NCI-H460 (cell line): ENCODE results near the gene PWP1. TPM values are rescaled to one million over a fixed set of nuclear protein-coding genes. Genes with fewer than 3 reads are reported as not detected.

Experiments used
- DNase-seq: peaks from one replicate; pipeline ENCODE4 v3.0.0-alpha.2; 2016; ENCODE audit warnings: low read depth; ENCODE audit errors: extremely low read depth
- total RNA-seq: library from RNA; depleted of rRNA; stranded (reverse); fragments of >200 nt; shearing (Covaris generic); gene quantifications from 2 replicates; pipeline ENCODE4 v1.2.3, GENCODE V29; 2014; rRNA removed

PWP1 gene
- total RNA-seq, 1 experiment from 2014 or later, result 79.4 TPM

DNA sequence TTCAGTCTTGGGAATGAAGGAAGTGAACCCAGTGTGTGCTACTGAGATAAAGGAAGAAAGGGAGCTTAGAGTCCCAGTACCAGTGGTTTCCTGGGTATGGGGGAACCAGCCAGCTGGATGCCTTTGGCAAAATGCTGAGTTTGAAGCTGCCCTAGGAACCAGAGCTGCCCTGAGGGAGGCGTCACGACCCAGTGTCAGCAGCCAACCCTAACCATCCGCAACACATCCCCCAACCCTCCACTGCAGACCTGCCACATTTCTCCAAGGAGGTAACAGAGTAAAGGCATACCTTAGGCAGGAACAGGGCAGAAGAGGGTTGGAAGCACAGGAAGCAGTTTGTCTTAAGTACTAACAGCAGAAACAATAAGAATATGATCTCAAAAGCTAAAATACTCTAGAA, 46.8 kb downstream of the PWP1 start:
- DNase-seq, result no peak

DNA sequence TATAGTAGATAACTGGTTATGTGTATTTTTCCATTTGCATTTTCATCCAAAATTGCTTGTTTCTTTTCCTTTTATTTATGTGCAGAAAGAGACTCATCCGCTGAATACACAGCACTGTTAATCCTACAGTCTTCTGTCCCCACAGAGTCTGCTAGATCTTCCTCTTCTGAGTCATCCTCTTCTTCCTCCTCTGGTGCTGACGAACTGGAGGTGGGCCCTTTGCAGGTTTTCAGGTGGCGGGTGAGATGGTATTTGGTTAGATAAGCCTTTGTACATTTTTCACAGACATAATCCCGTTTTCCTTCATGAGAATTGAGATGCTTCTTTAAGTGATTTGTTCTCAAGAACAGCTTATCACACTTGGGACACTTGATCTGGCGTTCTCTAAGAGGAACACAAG, 48.5 kb downstream of the PWP1 start:
- no peak for DNase-seq

DNA sequence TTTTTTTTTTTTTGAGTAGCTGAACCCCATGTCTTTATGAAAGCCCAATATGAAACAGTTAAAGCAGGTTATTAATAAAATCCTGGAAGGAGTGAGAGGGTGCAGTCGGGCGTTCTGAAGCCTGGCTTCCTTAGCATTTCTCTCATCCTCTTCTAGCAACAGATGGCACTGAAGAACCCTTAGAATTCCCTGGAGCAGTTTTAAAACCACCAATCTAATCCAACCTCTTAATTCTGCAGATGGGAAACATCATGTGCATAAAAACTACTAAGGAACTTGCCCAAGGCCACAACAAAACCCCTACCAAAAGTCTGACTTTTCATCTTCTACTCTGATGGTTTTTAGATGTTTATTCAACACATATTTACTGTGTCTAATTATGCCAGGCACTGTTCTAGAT, 50.2 kb downstream of the PWP1 start:
- no peak for DNase-seq

DNA sequence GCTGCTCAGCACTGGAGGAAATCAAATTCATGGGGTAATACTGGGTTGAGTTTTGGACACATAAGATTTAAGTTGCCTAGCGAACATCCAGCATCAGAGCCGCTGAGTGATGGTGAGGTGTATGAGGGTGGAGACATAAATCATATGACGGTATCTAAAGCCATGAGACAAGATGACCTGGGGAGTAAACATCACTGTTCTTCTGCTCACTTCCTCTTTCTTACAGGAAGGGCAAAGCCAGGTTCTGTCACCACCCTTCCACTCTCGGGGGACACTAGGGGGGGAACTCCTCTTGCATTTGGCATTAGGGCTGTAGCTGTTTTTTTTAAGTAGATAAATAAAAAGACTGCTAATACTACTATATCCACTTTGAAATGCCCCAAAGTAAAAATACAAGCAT, 51.3 kb downstream of the PWP1 start:
- no peak for DNase-seq

DNA sequence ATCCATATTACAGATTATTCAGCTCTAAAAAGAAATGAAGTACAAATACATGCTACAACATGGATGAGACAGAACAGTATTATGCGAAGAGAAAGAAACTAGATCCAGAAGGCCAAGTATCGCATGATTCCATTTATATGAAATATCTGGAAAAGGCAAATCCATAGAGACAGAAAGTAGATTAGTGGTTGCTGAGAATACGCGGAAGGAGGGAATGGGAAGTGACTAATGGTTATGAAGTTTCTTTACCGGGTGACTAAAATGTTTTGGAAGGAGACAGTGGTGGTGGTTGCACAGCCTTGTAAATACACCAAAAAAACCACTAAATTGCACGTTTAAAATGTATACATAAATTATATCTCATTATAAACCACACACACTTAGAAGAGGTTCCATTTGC, 62.9 kb downstream of the PWP1 start:
- no peak for DNase-seq

DNA sequence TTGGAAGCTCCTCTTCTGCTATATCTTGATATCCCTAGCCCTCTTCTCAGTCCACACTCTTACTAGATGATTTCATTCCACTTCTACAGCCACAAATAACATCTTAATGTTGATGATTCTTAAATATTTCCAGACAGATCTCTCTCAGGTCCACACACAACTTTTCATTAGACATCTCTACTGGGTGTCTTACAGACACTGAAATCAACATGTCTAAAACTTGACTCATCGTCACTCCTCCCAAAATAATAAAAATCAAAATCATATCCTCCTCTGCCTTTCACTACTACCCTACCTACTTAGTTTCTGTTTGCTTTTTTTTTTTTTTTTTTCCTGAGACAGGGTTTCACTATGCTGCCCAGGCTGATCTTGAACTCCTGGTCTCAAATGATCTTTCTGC, 63.5 kb downstream of the PWP1 start:
- no peak for DNase-seq

DNA sequence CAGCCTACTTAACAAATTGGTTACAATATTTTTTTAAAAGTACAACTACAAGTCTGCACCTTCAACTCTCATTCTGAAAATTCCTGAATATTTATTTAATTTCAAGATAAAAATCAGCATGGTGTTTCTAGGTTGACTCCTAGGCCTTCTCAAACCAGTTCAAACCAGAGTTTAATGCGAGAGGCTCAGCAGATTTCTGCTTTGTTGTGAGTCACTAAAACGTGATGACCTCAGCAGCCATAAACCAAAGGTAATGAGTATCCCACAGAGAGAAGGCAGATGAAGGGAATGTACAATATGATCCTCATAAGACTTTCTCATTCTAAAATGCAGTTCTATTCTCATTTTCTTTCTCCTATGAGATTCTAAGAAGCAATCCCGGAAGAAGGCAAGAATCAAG, 73.8 kb downstream of the PWP1 start:
- peak; percentile 27 for DNase-seq

DNA sequence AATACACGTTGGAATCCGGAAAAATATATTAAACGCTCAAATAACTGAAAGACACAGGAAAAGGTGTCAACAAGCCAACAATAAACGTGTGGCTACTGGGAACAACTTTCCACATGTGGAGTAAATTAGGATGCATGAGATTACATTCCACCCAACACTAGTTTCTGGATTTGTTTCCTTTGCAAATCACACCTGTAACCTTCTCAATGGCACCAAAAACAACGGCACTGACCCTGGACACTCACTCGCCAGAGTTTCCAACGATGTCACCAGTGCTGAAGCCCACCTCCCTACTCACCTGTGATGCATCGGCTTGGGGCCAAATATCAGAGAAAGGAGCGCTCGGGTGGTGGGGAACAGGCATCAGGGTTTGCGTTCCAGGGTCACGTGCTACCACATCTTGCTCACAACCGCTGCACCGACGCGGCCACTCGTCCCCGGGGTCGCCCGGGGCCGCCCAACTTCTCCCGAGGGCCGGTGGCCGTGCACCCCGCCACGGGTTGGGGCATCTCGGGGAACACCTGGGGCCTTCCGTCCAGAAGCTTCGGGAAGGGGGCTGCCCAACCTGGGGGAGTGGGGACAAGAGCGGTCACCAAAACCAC, 74.7 kb downstream of the PWP1 start:
- no peak for DNase-seq

DNA sequence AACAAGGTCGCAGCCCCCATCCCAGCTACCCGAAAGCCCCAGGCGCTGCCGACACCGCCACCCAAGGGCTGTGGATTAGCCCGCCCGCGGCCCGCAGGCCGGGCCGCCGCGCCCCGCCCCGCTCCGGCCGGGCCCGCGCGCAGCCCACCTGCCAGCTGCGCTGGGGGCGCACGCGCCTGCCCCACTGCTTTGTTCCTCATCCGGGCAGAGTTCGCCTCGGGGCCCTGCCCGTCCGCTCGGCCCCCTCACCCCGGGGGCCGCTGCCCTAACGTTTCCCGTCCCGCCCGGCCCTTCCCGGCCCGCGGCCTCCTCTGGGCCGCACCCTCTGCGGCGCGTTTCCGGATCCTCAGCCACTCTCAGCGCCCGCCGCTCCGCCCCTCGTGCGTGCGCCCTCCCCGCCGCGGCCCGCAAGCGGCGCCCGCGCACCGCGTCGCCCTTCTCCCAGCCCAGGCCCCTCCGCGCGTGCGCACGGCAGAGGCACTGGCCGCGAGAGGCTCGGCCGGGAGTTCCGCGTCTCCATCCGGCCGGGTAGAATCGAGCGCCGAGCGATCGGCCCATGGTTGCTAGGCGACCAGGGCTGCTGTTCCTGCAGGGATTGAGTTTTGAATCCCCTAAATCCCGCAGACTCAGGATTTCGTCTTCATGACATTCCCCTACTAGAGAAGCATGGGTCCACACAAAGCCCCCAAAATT, 75.4 kb downstream of the PWP1 start, which contains the start of gene PRDM4:
TSS of gene PRDM4 (minus strand) at position 329 of the 693 bp plus-strand sequence. CDS start 622 bp downstream, outside the sequence.
- peak; percentile 93 for DNase-seq

DNA sequence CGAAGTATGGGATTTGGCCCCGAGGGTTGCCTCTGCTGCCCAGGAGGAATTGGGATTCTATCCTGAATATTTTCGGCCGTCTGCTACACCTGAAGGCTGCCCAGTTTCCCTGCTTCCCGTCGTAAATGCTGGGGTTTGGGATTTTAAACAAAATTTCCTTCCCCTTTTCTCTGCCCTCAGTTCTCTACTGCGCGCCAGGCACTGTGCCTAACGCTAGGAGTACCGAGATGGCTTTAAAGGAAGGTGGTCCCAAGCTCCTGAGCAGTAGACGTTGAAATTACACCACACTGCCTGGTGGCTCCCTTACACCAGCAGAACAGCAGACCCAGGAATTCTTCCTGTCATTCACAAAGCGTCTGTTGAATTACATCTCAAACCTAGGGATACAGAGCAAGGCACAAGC, 75.9 kb downstream of the PWP1 start:
- DNase-seq, result no peak

Other genes starting within 250 kb of the PWP1 start
- 21.3 and 23.6 TPM in 2 replicates for gene PRDM4, start 75.3 kb downstream of the PWP1 start, total RNA-seq
- not detected in 2 replicates for gene ASCL4, start 88.9 kb downstream of the PWP1 start, total RNA-seq